Measurements from ENCODE around the gene KLF7.
"Not testable (repeated sequence)": the region's sequence is repeated elsewhere in the genome, so short reads cannot be mapped to it uniquely, and the experiment has no call there.

The KLF7 gene

GRCh38 chr2:207054521-207054920, 111.2 kb downstream of the KLF7 start:
- DNase-seq: no peak

- DNase-seq: no peak
Measured at GRCh38 chr2:207051385-207051965, 114.3 kb downstream of the KLF7 start.

- DNase-seq: no peak
Measured at GRCh38 chr2:207049122-207049521, 116.6 kb downstream of the KLF7 start.

GRCh38 chr2:207048416-207048815, 117.3 kb downstream of the KLF7 start:
- DNase-seq: no peak

GRCh38 chr2:207046724-207047123, 119.0 kb downstream of the KLF7 start:
- DNase-seq: peak in 1 of 5 experiments; percentile 80

GRCh38 chr2:207045531-207045930, 120.2 kb downstream of the KLF7 start:
- no peak for DNase-seq

- DNase-seq: no peak
Measured at GRCh38 chr2:207044379-207045362, 121.1 kb downstream of the KLF7 start.

- DNase-seq: no peak
Measured at GRCh38 chr2:207042841-207043240, 122.9 kb downstream of the KLF7 start.

- DNase-seq: no peak
Measured at GRCh38 chr2:207041786-207042554, 123.8 kb downstream of the KLF7 start.

- DNase-seq: no peak
Measured at GRCh38 chr2:207041279-207041678, 124.5 kb downstream of the KLF7 start.

- no peak for DNase-seq
Measured at GRCh38 chr2:207040696-207041095, 125.1 kb downstream of the KLF7 start.

GRCh38 chr2:207039225-207039624, 126.5 kb downstream of the KLF7 start:
- no peak for DNase-seq

- DNase-seq: no peak
Measured at GRCh38 chr2:207038299-207038698, 127.4 kb downstream of the KLF7 start.

GRCh38 chr2:207037896-207038295, 127.9 kb downstream of the KLF7 start:
- DNase-seq: no peak

- DNase-seq: not testable (repeated sequence)
Measured at GRCh38 chr2:207037023-207037422, 128.7 kb downstream of the KLF7 start.

- no peak for DNase-seq
Measured at GRCh38 chr2:207035875-207036274, 129.9 kb downstream of the KLF7 start.

- no peak for DNase-seq
Measured at GRCh38 chr2:207032490-207032889, 133.3 kb downstream of the KLF7 start.

All from T-helper 2 cell (primary cell).